GM23248 (cell line): Measurements from ENCODE around the gene MGMT. TPM values are rescaled to one million over a fixed set of nuclear protein-coding genes. Genes with fewer than 3 reads are reported as not detected.
A peak's percentile ranks its signal among the peaks of the same experiment; 100 is the strongest.

ENCODE experiments used
- DNase-seq: peaks from one replicate; pipeline ENCODE4 v3.0.0-alpha.2; 2015
- H2AFZ ChIP-seq: fragments of 200-600 bp; sonication (generic); 2 replicates; pipeline ENCODE4 v1.6.1; 2016; ENCODE audit warnings: antibody characterized with exemption
- H3F3A ChIP-seq: fragments of 200-600 bp; sonication (generic); 2 replicates; pipeline ENCODE4 v1.6.1; 2016; ENCODE audit warnings: mild to moderate bottlenecking, antibody characterized with exemption, mixed run types; ENCODE audit not compliant: insufficient read depth
- H3K27ac ChIP-seq: fragments of 200-600 bp; sonication (generic); 2 replicates; pipeline ENCODE4 v1.5.1; 2016; ENCODE audit warnings: mild to moderate bottlenecking
- H3K27me3 ChIP-seq: fragments of 200-600 bp; sonication (generic); replicated peaks from 2 replicates; pipeline ENCODE4 v1.6.1; 2016; ENCODE audit warnings: mild to moderate bottlenecking; ENCODE audit not compliant: insufficient read depth
- H3K36me3 ChIP-seq: fragments of 200-600 bp; sonication (generic); 2 replicates; pipeline ENCODE4 v1.6.1; 2016; ENCODE audit warnings: low read depth, mild to moderate bottlenecking
- H3K4me1 ChIP-seq: fragments of 200-600 bp; sonication (generic); 2 replicates; pipeline ENCODE4 v1.6.1; 2016; ENCODE audit warnings: mild to moderate bottlenecking; ENCODE audit not compliant: insufficient read depth
- H3K4me2 ChIP-seq: fragments of 200-600 bp; sonication (generic); one replicate; pipeline ENCODE4 v1.6.1; 2016; ENCODE audit warnings: mild to moderate bottlenecking; ENCODE audit not compliant: unreplicated experiment
- H3K4me3 ChIP-seq: fragments of 200-600 bp; sonication (generic); 2 replicates; pipeline ENCODE4 v1.5.1; 2016; ENCODE audit warnings: mild to moderate bottlenecking
- H3K79me2 ChIP-seq: fragments of 200-600 bp; sonication (generic); 2 replicates; pipeline ENCODE4 v1.6.1; 2016; ENCODE audit warnings: mild to moderate bottlenecking; ENCODE audit not compliant: insufficient read depth
- H3K9ac ChIP-seq: fragments of 200-600 bp; sonication (generic); 2 replicates; pipeline ENCODE4 v1.6.1; 2016; ENCODE audit warnings: mild to moderate bottlenecking
- H3K9me2 ChIP-seq: fragments of 200-600 bp; sonication (generic); 2 replicates; pipeline ENCODE4 v1.6.1; 2016; ENCODE audit warnings: mixed run types, mild to moderate bottlenecking, moderate library complexity; ENCODE audit not compliant: insufficient read depth
- H3K9me3 ChIP-seq: fragments of 200-600 bp; sonication (generic); one replicate; pipeline ENCODE4 v1.6.1; 2017; ENCODE audit warnings: low read depth
- H4K20me1 ChIP-seq: fragments of 200-600 bp; sonication (generic); 2 replicates; pipeline ENCODE4 v1.6.0; 2016; ENCODE audit not compliant: insufficient read depth
- EZH2 ChIP-seq: fragments of 200-600 bp; sonication (generic); IDR thresholded peaks from 2 replicates; pipeline ENCODE4 v1.6.1; 2018; ENCODE audit warnings: antibody characterized with exemption, mild to moderate bottlenecking; ENCODE audit not compliant: insufficient read depth, poor library complexity, severe bottlenecking
- EZH2phosphoT487 ChIP-seq: fragments of 200-600 bp; sonication (generic); IDR thresholded peaks from 2 replicates; pipeline ENCODE4 v1.6.1; 2018; ENCODE audit warnings: antibody characterized with exemption, moderate library complexity, mild to moderate bottlenecking, low read depth; ENCODE audit not compliant: insufficient read depth
- WGBS, 2 experiments: methylation state at CpG; one replicate each; pipeline ENCODE4 v1.1.6; 2015 to 2017; ENCODE audit warnings: low lambda C conversion rate in 2 of 2, low coverage in 1 of 2; ENCODE audit errors: missing lambda C conversion rate in 2 of 2; 5-methylcytosine and 5-hydroxymethylcytosine counted together
- in situ Hi-C: fragments of 300-500 bp; cut with MboI; formaldehyde crosslinking; loops from 2 replicates; pipeline ENCODE4 v1.15.0; 2020
- polyA plus RNA-seq: library from polyadenylated mRNA; unstranded; fragments of >200 nt; fragmentation: Nextera tagmentation; extraction: Ambion mirVana; gene quantifications from 2 replicates; pipeline ENCODE4 v1.2.1, GENCODE V29; 2016
- total RNA-seq: library from RNA; depleted of rRNA; stranded (reverse); fragments of >200 nt; shearing (Covaris generic); gene quantifications from 2 replicates; pipeline ENCODE4 v1.2.3, GENCODE V29; 2014

Gene MGMT
- total and polyA plus RNA-seq, 2 experiments from 2014 or later: 28.5 to 35.1 TPM

DNA sequence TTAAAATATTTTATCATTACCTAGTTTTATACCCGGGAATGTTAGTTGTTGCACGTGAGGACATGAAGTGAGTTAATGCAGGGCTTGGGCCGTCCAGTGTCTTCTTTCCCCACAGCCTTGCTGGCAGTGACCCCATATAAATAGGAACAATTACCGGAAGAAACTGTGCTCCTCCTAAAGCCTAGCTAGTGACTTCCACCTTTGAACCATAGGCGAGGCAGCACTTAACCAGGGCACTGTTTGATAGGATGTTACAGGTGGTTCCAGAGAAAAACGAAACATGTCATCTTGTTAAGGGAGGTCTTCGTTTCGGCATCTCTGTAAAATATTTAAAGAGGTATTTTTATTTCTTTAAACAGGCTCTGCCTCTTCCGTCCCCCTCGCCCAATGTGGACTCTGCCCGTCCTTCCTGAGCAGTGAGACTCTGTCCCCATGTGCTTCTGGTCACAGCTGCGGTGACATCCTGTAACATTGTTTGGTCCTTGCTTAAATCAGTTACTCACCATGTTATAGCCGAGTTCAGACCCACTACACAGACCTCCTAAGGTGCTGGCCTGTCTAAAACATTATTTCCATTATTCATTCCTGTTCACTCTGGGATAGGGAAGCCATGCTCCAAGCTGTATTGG lies 145.6 kb downstream of the MGMT start:
- H4K20me1 ChIP-seq: no peaks in the 10 kb centered on the region
- no peak for DNase-seq
- H3K9ac ChIP-seq: no peak overlapping the region
- H3K79me2 ChIP-seq: no peaks in the 10 kb centered on the region
- no peaks in the 10 kb centered on the region for H3K4me1 ChIP-seq
- no peaks in the 10 kb centered on the region for H3F3A ChIP-seq
- in situ Hi-C loops: no loop called here
- 88% methylated on average over 13 of the region's 13 CpGs for WGBS, 2 experiments
- no peak overlapping the region for H3K4me2 ChIP-seq
- no peak overlapping the region for H2AFZ ChIP-seq
- H3K9me3 ChIP-seq: no peaks in the 10 kb centered on the region
- H3K9me2 ChIP-seq: no peaks in the 10 kb centered on the region
- no peak overlapping the region for H3K4me3 ChIP-seq
- TF ChIP-seq EZH2phosphoT487: no peak
- TF ChIP-seq EZH2: no peak
- no peak overlapping the region for H3K27ac ChIP-seq
- H3K36me3 ChIP-seq: no peaks in the 10 kb centered on the region
- H3K27me3 ChIP-seq: no peaks in the 10 kb centered on the region

DNA sequence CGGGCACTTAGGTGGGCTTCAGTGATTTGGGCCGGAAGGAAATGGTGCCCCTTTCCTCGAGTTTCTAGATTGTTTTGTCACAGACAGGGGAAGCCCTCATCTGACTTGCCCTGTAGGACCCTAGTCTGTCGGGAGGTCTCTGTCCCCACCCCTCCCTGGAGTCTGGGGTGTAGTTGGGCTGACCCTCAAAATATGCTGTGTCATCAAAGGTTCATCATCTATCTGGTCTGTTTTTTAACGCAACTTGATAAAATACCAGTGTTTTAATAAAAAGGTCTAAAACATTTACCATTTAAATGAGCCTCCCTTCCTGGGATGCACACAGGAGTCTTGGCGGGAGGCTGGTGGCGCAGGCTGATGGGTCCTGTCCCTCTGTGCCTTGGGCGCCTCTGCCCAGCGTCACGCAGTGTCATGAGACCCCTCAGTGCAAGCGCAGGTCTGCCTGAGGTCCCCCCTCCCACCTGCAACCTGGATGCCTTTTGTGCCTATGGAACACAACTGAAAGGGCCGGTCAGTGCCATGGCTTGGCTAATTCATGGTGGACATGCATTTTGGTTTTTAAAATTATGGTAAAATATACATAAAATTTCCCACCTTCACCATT lies 146.4 kb downstream of the MGMT start:
- Histone ChIP-seq H3F3A (no peaks in the 10 kb centered on the region), H3K27ac (no peak overlapping the region), H3K9ac (no peak overlapping the region), H3K27me3 (no peaks in the 10 kb centered on the region), H3K36me3 (no peaks in the 10 kb centered on the region), H3K4me1 (no peaks in the 10 kb centered on the region), H3K9me3 (no peaks in the 10 kb centered on the region), H2AFZ (no peak overlapping the region), H3K4me3 (no peak overlapping the region), H3K9me2 (no peaks in the 10 kb centered on the region), H3K4me2 (no peak overlapping the region), H3K79me2 (no peaks in the 10 kb centered on the region), H4K20me1 (no peaks in the 10 kb centered on the region)
- 96 to 98% methylated on average over 12 of the region's 12 CpGs for WGBS, 2 experiments
- in situ Hi-C loops: no loop called here
- DNase-seq: no peak
- TF ChIP-seq EZH2: no peak
- TF ChIP-seq EZH2phosphoT487: no peak

DNA sequence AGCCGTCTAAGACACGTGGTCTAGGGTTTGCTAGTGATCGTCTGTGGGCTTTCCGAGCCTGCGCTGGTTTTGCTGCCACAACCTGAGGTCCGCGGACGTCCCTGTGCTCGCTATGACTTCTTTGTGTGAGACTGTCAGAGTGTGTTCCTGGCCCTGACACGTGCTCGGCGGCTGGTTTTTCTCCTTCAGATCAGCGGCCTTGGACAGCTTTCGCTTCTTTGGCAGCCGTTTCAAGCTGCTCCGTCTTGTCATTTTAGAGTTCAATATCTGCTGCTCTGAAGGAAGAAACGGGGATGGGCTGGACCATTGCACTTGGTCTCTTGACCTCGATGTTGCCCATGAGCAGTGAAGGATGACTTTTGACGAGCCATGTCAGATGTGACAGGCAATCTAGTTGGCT lies 147.3 kb downstream of the MGMT start:
- H3K79me2 ChIP-seq: no peaks in the 10 kb centered on the region
- H3K9me2 ChIP-seq: no peaks in the 10 kb centered on the region
- TF ChIP-seq EZH2phosphoT487: no peak
- DNase-seq: peak; percentile 2
- WGBS, 2 experiments: 22 to 28% methylated on average over 19 of the region's 19 CpGs
- in situ Hi-C loops: no loop called here
- no peaks in the 10 kb centered on the region for H3K36me3 ChIP-seq
- H3K4me2 ChIP-seq: no peak overlapping the region
- no peaks in the 10 kb centered on the region for H3K9me3 ChIP-seq
- no peak overlapping the region for H2AFZ ChIP-seq
- H3K27ac ChIP-seq: no peak overlapping the region
- H3F3A ChIP-seq: no peaks in the 10 kb centered on the region
- no peaks in the 10 kb centered on the region for H3K4me1 ChIP-seq
- no peaks in the 10 kb centered on the region for H3K27me3 ChIP-seq
- H4K20me1 ChIP-seq: no peaks in the 10 kb centered on the region
- H3K4me3 ChIP-seq: no peak overlapping the region
- no peak overlapping the region for H3K9ac ChIP-seq

DNA sequence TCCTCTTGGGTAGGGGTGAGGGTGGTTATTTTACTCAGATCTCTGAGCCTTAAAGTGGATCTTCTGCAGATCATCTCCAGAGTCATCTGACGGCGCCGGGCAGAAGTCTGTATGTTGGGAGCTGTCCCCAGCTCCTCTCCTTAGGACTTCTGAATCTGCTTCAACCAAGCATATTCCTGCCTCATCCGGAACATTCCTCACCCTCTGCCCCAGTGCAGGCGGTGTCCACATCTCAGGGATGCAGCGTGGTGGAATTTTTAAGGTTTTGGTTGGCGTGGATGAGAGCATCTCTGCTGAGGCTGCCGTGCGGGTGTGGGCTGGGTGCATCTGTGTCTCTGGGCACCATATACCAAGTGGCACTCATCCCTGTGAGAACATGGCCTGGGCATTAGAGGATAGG lies 148.3 kb downstream of the MGMT start:
- Histone ChIP-seq H3K36me3 (no peaks in the 10 kb centered on the region), H3K4me3 (no peak overlapping the region), H3K9me3 (no peaks in the 10 kb centered on the region), H3K27me3 (no peaks in the 10 kb centered on the region), H3K4me1 (no peaks in the 10 kb centered on the region), H4K20me1 (no peaks in the 10 kb centered on the region), H3K79me2 (no peaks in the 10 kb centered on the region), H3K9me2 (no peaks in the 10 kb centered on the region), H3K9ac (no peak overlapping the region), H3F3A (no peaks in the 10 kb centered on the region), H3K4me2 (no peak overlapping the region), H2AFZ (no peak overlapping the region), H3K27ac (no peak overlapping the region)
- in situ Hi-C loops: no loop called here
- TF ChIP-seq EZH2 (no peak), EZH2phosphoT487 (no peak)
- 96 to 98% methylated on average over 9 of the region's 9 CpGs for WGBS, 2 experiments
- DNase-seq: no peak
